ENCODE data around the gene NT5C2. TPM values are rescaled to one million over a fixed set of nuclear protein-coding genes. Genes with fewer than 3 reads are reported as not detected.
"Not testable (repeated sequence)": the region's sequence is repeated elsewhere in the genome, so short reads cannot be mapped to it uniquely, and the experiment has no call there.

The NT5C2 gene
- total RNA-seq, 2 donors from 2014 or later = 105 to 114 TPM

GRCh38 chr10:103145860-103146466 is 47.1 kb downstream of the NT5C2 start:
- Histone ChIP-seq H3K27me3 (replicated peaks; ENCODE audit: insufficient read depth) (no peaks in the 10 kb centered on the region), H3K4me1 (ENCODE audit: control insufficient read depth in 1 of 2, low read depth in 2 of 2) (peaks cover 32 to 61% of the 10 kb centered on the region in 2 donors), H3K36me3 (no peaks in the 10 kb centered on the region), H3K9me3 (no peaks in the 10 kb centered on the region), H3K4me3 (peak overlapping the region; percentile 38), H3K27ac (peak overlapping the region; percentile 33 to 47)
- TF ChIP-seq CTCF (IDR thresholded peaks at IDR 0.05) = no peak
- DNase-seq (ENCODE audit: low spot score) = peak; percentile 33
- ATAC-seq (ENCODE audit: insufficient number of reproducible peaks, low FRiP score, low read depth) = peak; percentile 21

DNA sequence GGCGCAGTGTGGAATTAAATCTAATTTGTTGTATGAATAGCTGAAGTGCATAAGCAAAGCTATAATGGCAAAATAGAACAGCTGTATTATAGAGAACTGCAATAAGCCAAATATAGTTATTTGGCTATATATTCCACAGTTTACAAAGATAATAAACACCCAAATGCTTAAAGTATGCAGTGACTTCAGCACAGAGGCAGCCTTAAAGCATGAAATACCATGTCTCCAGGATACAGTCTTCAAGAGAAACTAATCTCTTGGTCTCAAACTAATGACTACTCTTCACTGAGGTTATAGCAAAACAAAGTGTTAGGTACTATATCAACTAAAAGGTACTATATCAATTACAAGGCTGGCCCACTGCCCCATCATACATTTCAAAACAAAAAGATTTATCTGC is 48.0 kb downstream of the NT5C2 start:
- no peak for TF ChIP-seq CTCF (IDR thresholded peaks at IDR 0.05)
- H3K9me3 ChIP-seq = no peaks in the 10 kb centered on the region
- no peaks in the 10 kb centered on the region for H3K27me3 ChIP-seq (replicated peaks; ENCODE audit: insufficient read depth)
- H3K4me3 ChIP-seq = peak overlapping the region; percentile 38
- DNase-seq (ENCODE audit: low spot score) (no peak), ATAC-seq (ENCODE audit: insufficient number of reproducible peaks, low FRiP score, low read depth) (no peak)
- H3K4me1 ChIP-seq (ENCODE audit: control insufficient read depth in 1 of 2, low read depth in 2 of 2) = peaks cover 32 to 52% of the 10 kb centered on the region in 2 donors
- H3K27ac ChIP-seq = peak overlapping the region; percentile 33 to 47
- no peaks in the 10 kb centered on the region for H3K36me3 ChIP-seq

DNA sequence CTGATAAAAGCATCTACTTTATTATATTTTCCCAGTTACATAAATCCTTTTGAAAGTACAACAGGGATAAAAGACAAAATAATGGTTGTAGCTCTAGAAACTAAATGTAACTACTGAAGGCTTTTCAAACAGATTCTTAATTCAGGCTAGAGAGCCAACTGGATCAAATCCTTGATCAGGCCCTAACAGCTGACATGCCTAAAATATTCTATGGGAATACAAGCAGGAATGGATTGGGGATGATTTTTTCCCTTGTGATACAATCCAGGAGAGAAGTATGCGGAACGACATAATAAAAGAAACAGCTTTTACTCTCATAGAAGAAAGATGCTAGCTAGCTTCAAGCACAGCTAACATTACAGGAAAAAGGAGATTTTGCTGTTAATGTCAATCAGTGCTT is 49.0 kb downstream of the NT5C2 start:
- Histone ChIP-seq H3K4me1 (ENCODE audit: control insufficient read depth in 1 of 2, low read depth in 2 of 2) (peaks cover 32 to 48% of the 10 kb centered on the region in 2 donors), H3K27ac (peak overlapping the region in 1 of 2 donors; percentile 33)
- ATAC-seq (ENCODE audit: insufficient number of reproducible peaks, low FRiP score, low read depth) = no peak

DNA sequence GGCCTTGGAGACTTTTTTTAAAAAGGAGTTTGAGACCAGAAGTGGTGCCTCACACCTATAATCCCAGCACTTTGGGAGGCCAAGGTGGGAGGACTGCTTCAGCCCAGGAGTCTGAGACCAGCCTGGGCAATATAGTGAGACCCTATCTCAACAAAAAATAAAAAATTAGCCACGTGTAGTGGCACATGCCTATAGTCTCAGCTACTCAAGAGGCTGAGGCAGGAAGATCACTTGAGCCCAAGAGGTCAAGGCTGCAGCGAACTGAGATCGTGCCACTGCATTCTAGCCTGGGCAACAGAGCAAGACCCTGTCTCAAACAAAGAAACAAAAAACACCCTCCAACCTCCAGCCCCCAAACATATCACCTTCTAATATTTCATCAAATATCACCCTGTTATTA is 49.4 kb downstream of the NT5C2 start:
- not testable (repeated sequence) for ATAC-seq (ENCODE audit: insufficient number of reproducible peaks, low FRiP score, low read depth); H3K27me3 ChIP-seq (replicated peaks; ENCODE audit: insufficient read depth); DNase-seq (ENCODE audit: low spot score); H3K9me3 ChIP-seq; H3K4me3 ChIP-seq; H3K36me3 ChIP-seq
- Histone ChIP-seq H3K27ac (peak overlapping the region in 1 of 2 donors; percentile 33), H3K4me1 (ENCODE audit: control insufficient read depth in 1 of 2, low read depth in 2 of 2) (peaks cover 32 to 48% of the 10 kb centered on the region in 2 donors)

More for the DNA sequence above, 49.0 kb downstream of the NT5C2 start:
- no peak overlapping the region for H3K4me3 ChIP-seq
- no peaks in the 10 kb centered on the region for H3K36me3 ChIP-seq
- H3K9me3 ChIP-seq = no peaks in the 10 kb centered on the region
- H3K27me3 ChIP-seq (replicated peaks; ENCODE audit: insufficient read depth) = no peaks in the 10 kb centered on the region
- TF ChIP-seq CTCF (IDR thresholded peaks at IDR 0.05) = no peak
- no peak for DNase-seq (ENCODE audit: low spot score)

DNA sequence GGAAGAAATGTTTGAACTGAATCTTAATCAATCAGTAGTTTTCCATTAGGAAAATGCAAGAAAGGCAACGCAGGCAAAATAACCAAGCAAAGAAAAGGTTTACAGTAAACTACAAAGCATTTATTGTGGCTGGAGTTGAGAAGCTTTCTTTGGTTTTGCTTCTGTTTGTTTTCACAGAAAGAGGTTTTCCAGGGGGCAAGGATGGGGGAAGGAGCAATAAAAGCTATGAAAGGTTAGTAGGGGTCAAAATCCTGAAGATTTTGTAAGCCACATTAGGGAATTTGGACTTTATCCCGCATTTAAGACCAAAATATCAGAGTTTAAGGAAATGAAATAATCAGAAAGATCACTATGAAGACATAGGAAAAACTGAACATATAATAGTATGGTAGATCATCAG is 51.1 kb downstream of the NT5C2 start:
- peaks cover 8% of the 10 kb centered on the region for H3K36me3 ChIP-seq
- DNase-seq (ENCODE audit: low spot score) (no peak), ATAC-seq (ENCODE audit: insufficient number of reproducible peaks, low FRiP score, low read depth) (no peak)
- peak overlapping the region in 1 of 2 donors; percentile 15 for H3K27ac ChIP-seq
- H3K9me3 ChIP-seq = no peaks in the 10 kb centered on the region
- no peaks in the 10 kb centered on the region for H3K27me3 ChIP-seq (replicated peaks; ENCODE audit: insufficient read depth)
- H3K4me1 ChIP-seq (ENCODE audit: control insufficient read depth in 1 of 2, low read depth in 2 of 2) = peaks cover 26 to 41% of the 10 kb centered on the region in 2 donors
- no peak overlapping the region for H3K4me3 ChIP-seq
- no peak for TF ChIP-seq CTCF (IDR thresholded peaks at IDR 0.05)

DNA sequence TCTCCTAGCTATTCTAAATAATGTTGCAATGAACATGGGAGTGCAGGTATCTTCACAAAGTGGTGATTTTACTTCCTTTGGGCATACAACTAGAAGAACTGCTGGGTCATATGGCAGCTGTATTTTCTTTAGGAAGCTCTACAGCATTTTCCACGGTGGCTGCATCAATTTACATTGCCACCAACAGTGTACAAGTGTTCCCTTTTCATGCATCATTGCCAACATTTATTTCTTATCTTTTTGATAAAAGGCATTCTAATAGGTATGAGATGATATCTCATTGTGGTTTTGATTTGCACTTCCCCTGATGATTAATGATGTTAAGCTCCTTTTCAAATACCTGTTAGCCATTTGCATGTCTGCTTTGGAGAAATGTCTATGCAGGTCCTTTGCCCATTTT is 52.6 kb downstream of the NT5C2 start:
- H3K4me3 ChIP-seq = no peak overlapping the region
- no peaks in the 10 kb centered on the region for H3K9me3 ChIP-seq
- TF ChIP-seq CTCF (IDR thresholded peaks at IDR 0.05) = no peak
- ATAC-seq (ENCODE audit: insufficient number of reproducible peaks, low FRiP score, low read depth) (no peak), DNase-seq (ENCODE audit: low spot score) (no peak)
- H3K4me1 ChIP-seq (ENCODE audit: control insufficient read depth in 1 of 2, low read depth in 2 of 2) = peaks cover 20 to 31% of the 10 kb centered on the region in 2 donors
- H3K36me3 ChIP-seq = peaks cover 8% of the 10 kb centered on the region
- no peak overlapping the region for H3K27ac ChIP-seq
- H3K27me3 ChIP-seq (replicated peaks; ENCODE audit: insufficient read depth) = no peaks in the 10 kb centered on the region

Measured in thoracic aorta (tissue), 2 donors.